NCI-H2196 (cell line): ENCODE results near the gene CYP8B1.
"Not testable (repeated sequence)": the region's sequence is repeated elsewhere in the genome, so short reads cannot be mapped to it uniquely, and the experiment has no call there.

Source experiments
- DNase-seq: peaks from one replicate; lab custom pipeline; 2025; ENCODE audit not compliant: unreplicated experiment; lab: John Stamatoyannopoulos, UW

Gene CYP8B1

DNA sequence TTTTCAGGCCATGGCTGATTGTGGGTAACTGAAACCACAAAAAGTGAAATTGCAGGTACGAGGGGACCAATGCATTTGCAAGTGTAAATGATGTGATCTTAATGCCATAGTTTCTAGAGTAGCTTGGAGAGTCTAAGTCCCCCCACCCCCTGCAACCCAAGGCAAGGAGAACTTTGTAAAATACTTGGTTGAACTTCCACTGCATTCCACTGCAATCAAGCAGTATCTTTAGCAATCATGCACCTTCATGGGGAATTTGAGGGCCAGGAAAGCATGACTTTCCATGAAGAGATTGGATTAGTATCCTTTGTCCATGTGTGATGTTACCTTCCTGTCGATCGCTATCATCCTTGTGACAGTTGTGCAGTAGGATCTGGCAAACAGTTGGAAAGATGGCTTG lies 11.4 kb upstream of the CYP8B1 start:
- no peak for DNase-seq

- DNase-seq: no peak
Measured at GRCh38 chr3:42886294-42886822, 10.7 kb upstream of the CYP8B1 start.

- no peak for DNase-seq
Measured at GRCh38 chr3:42884324-42884723, 8.6 kb upstream of the CYP8B1 start.

- DNase-seq: not testable (repeated sequence)
Measured at GRCh38 chr3:42883251-42883930, 7.7 kb upstream of the CYP8B1 start.

- DNase-seq: peak; percentile 49
Measured at GRCh38 chr3:42880601-42881451, 5.1 kb upstream of the CYP8B1 start.

- DNase-seq: no peak
Measured at GRCh38 chr3:42880183-42880582, 4.5 kb upstream of the CYP8B1 start.

DNA sequence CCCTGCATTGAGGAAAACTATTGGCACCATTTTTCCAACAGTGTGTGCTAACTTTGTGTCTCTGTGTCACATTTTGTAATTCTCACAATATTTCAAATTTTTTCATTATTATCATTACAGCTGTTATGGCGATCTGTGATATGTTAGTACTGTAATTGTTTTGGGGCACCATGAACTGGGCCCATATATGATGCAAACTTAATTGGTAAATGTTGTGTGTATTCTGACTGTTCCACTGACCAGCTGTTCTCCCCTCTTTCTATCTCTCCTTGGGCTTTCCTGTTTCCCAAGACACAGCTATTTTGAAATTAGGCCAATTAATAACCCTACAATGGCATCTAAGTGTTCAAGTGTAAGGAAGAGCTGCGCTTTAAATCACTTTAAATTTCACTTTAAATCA lies 2.2 kb upstream of the CYP8B1 start:
- DNase-seq: no peak

DNA sequence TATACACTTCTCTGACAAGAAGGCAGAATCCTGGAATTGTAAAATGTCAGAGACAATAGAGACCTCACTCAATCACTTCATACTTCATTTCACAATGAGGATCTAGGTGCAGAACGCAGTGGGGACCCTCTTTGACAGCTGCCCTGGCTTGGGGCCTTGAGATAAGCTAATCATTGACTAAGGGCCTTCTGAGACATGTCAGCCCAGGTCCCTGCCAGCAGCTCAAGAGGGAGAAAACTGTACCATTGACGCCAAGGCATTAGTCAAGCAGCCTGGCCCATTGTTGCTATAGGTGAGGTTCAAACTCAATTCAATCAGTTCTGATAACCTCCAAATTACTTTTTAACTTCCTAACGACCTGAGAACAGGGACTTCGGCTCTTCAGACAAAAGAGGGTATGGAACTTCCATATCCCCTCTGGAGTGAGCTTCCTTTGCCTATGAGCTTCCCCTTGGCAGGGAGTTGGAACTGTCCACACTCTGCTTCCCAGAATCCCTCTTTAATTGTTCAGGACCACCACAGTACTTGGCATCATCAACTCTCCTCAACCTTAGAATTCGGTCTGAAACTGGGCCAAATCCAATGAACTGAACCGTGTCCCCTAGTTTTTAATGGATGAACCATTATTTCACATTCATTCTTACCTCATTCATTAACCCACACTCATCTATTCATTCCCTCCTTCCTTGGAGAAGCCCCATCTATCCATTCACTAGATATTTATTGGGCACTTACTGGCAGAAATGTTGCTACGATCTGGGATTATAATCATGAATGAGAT lies 1.5 kb upstream of the CYP8B1 start:
- no peak for DNase-seq

- DNase-seq: no peak
Measured at GRCh38 chr3:42876401-42876800, 722 bp upstream of the CYP8B1 start.

GRCh38 chr3:42874749-42875148 lies 930 bp downstream of the CYP8B1 start:
- no peak for DNase-seq

DNA sequence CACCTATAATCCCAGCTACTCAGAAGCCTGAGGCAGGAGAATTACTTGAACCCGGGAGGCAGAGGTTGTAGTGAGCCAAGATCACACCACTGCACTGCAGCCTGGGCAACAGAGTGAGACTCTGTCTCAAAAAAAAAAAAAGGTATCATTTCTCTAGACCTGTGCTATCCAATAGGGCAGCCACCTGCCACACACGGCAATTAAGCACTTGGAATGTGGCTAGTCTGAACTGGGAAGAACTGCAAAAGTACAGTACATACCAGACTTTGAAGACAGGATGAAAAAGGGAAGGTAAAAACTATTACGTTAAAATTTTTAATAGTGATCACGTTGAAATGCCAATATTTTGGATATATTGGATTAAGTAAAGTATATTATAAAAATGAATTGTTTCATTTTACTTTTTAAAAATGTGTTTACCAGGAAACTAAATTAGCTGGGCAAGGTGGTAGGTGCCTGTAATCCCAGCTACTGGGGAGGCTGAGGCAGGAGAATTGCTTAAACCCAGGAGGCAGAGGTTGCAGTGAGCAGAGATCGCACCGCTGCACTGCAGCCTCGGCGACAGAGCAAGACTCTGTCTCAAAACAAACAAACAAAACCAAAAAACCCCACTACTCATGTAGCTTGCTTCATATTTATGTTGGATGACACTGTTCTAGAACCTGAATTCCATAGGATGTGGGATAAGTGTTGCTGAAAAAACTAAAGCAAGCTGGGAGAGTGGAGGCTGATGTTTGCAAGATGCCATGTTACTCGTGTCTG lies 2.3 kb downstream of the CYP8B1 start:
- no peak for DNase-seq

GRCh38 chr3:42872718-42873117 lies 3.0 kb downstream of the CYP8B1 start:
- no peak for DNase-seq

DNA sequence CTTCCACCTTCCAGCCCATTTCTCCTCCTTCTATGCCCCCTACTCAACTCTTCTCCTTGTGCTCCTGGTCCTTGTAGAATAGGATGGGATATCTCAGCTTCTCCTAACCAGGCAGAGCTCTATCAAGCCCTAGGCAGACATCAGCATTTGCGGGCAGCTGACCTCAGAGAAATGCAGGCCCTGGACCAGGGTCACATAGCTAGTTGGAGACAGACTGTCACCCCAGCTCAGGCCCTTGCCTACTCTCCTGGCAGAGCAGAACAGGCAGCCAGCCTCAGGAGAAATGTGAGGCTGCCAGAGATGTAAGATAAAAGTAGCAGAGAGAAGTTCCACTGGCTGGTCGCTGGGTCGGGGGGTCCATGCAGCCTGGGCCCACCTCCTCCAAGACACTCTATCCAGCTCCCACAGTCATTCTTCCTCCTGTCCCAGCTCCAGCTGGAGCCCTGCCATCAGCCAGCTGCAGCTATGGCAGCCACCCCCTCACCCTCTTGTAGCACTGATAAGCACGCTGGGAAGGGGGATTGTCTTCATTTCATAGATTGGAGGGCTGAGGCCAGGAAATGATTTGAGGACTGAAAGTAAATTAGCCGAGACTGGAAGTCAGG lies 4.0 kb downstream of the CYP8B1 start:
- DNase-seq: no peak

- DNase-seq: no peak
Measured at GRCh38 chr3:42868841-42869240, 6.8 kb downstream of the CYP8B1 start.

- no peak for DNase-seq
Measured at GRCh38 chr3:42867138-42867537, 8.5 kb downstream of the CYP8B1 start.

DNA sequence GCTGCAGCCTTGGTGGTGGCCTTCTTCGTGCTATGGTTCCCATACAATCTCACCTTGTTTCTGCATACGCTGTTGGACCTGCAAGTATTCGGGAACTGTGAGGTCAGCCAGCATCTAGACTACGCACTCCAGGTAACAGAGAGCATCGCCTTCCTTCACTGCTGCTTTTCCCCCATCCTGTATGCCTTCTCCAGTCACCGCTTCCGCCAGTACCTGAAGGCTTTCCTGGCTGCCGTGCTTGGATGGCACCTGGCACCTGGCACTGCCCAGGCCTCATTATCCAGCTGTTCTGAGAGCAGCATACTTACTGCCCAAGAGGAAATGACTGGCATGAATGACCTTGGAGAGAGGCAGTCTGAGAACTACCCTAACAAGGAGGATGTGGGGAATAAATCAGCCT lies 10.4 kb downstream of the CYP8B1 start:
- DNase-seq: no peak

DNA sequence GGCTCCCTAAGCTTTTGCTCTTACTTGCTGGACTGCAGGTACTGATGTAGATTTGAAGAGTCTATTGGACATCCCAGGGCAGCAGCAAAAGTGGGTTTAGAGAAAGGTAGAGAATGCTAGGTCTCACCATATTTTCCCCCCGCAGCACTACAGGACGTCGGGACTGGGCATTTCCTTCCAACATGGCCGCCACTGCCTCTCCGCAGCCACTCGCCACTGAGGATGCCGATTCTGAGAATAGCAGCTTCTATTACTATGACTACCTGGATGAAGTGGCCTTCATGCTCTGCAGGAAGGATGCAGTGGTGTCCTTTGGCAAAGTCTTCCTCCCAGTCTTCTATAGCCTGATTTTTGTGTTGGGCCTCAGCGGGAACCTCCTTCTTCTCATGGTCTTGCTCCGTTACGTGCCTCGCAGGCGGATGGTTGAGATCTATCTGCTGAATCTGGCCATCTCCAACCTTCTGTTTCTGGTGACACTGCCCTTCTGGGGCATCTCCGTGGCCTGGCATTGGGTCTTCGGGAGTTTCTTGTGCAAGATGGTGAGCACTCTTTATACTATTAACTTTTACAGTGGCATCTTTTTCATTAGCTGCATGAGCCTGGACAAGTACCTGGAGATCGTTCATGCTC lies 11.2 kb downstream of the CYP8B1 start:
- no peak for DNase-seq

DNA sequence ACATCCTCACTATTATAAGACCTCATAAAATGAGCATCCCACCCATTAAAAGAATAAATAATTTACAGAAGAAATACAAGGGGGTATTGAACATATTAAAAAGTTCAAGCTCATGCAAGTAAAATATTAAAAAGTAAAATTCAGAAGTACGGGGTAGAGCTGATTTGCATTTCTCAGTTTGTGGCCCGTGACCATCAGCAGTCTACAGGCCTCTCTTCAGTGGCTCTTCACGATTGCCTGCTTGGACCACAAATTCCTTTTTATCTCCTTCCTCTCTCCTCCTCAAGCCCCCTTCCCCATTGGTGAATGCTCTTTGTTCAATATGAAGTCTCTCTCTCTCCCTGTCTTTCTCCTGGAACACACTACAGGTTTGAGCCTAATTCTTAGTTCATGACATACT lies 19.1 kb downstream of the CYP8B1 start:
- no peak for DNase-seq

- DNase-seq: no peak
Measured at GRCh38 chr3:42855547-42856380, 19.9 kb downstream of the CYP8B1 start.
